NB4 (cell line): Measurements from ENCODE around the gene GRHL3.

ENCODE experiments used
- CTCF ChIP-seq: IDR thresholded peaks from one replicate; pipeline ENCODE4 v1.5.1; 2012; ENCODE audit warnings: low read depth, low read length
- MAX ChIP-seq: IDR thresholded peaks from 2 replicates; pipeline ENCODE4 v1.6.1; 2011; ENCODE audit warnings: low read depth, low read length

- TF ChIP-seq MAX (no peak), CTCF (no peak)
Measured at GRCh38 chr1:24362982-24363614, 43.9 kb downstream of the GRHL3 start.
